Measurements from ENCODE around the gene RHEBL1.
"Not testable (repeated sequence)": the region's sequence is repeated elsewhere in the genome, so short reads cannot be mapped to it uniquely, and the experiment has no call there.

Gene RHEBL1

DNA sequence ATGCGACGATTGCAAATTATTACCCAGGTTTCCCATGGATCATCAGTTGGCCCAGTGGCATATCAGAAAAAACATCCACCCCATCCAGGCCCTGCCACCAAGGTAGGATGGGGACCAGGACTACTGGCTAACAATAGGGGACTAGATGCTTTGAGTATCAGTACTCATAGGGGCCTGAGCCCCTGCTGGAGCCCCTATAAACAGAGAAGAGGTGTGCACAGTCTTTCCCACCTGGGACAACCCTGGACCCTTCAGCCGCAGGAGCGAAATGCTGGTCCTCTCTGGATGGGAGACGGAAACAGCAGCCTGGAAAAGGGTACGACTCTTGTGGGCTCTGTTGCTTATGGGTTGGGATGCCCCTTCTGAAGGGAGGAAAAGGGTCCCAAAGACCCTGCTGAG lies 19.2 kb upstream of the RHEBL1 start:
- no peak for DNase-seq

DNA sequence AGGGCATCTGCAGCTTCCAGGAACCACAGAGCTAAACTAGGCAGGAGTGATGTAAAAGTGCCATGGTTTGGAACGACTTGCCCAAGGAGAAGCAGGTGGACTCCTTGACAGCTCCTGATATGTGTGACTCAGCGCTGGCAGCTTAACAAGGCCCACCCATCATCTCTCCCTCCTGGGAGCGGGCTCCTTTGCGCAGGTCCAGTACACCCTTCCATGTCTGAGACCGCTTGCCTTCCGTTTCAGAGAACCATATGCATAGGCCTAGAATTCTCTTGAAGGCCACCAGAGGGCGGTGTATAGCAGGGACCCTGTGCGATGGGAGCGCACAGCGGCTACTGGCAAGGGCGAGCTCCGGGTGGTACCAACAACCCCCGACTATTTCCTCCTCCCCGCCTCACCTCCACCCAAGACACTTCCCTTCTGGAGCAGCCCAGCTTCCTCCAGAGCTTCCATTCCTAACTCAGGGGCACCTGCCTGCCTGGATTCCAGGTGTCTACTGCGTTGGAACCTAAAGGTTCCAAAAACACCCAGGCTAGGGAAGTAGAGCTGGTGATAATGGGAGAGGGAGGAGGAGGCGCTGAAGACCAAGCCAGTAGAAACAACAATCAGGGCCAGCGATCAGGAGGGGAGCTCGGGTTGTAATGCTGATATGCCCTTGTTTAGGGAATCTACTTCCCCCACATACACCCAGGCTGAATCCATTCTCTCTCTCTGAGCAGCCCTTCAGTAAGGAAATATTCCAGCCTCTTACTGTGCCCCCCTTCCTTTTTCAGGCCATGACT lies 18.6 kb upstream of the RHEBL1 start:
- DNase-seq: peak; percentile 45

DNA sequence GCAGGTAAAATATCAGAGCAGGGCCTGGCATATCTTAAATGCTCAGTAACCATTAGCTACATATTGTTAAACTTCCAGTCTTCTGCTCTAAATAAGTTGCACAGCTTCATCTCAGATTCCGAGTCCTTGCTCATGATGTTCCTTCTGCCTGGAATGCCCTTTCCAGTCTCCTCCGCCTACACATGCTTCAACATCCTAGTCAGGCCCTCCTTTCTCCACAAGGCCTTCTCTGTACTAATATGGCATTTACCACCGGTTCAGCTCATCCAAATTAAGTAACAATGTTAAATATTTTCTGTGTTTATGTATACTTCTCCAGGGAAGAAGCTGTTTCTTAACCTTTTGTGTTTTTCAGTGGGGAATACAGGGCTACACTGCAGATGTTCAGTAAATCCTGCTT lies 16.3 kb upstream of the RHEBL1 start:
- DNase-seq: no peak

DNA sequence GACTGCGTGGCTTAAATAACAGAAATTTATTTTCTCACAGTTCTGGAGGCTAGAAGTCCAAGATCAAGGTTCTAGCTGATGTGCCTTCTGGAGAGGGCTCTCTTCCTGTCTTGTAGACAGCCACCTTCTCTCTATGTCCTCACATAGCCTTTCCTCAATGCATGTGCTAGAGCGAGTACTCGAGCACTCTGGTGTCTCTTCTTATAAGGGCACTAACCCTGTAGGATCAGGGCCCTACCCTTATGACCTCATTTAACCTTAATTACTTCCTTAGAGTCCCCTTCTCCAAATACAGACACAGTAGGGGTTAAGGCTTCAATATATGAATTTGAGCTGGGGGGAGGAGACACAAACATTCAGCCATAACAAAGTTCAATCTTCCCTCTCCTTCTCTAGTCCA lies 14.7 kb upstream of the RHEBL1 start:
- no peak for DNase-seq

DNA sequence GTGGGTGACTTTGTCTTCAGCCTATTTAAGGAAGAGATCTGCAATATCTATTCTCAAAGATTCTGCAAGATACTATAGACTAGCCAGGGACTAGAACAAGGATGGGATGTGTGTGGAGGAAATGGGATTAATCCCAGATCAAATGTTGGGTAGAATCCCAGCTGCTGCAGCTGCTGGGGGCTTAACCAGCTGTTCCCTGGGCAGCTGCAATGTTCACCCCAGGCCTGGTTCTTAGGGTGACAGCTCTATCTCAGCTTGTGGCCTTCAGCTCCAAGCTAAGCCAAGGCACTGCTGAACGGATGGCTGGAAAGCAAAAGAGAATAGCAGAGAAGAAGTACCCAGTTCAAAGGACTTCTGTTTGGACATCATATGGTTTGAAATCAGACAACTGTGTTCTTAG lies 10.0 kb upstream of the RHEBL1 start:
- DNase-seq: no peak

DNA sequence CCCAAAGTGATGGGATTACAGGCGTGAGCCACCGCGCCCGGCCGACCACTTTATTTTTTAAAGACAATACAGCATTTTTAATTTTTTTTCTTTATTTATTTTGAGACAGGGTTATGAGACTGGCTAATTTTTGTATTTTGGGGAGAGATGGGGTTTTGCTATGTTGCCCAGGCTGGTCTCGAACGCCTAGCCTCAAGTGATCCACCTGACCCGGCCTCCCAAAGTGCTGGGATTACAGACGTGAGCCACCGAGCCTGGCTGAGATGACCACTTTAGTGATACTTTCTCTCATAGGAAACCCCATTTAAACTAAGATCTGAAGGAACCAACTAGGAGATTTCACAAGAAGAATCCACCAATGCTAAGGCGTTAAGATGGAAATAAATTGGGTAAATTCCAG lies 1.2 kb upstream of the RHEBL1 start:
- no peak for DNase-seq

DNA sequence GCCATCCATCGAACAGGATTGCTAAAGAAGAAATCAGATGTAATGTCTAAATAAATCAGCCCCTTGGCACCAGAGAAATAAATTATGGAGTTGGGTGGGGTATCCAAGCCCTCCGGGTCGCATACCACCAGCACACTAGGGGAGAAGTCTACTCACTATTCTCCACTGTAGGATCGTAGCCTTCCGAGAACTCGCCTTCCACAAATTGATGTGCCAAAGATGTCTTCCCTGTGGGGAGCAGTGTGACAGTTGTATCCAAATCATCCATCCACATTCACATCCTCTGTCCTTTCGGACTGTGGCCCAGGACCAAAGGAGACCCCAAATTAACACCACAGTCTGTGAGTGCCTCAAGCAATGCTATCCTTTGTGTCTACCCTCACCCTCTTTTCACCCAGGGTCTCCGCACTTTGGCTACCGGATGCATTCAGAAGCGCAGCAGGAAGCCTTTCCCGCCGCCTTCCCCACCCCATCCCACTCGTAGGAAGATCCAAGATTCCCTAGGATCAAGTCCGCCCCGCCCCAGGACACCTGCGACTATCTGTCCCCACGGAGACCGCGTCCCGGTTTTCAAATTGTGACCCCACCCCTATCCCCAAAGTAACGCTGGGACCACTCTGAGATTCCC lies 786 bp downstream of the RHEBL1 start:
- DNase-seq: no peak

DNA sequence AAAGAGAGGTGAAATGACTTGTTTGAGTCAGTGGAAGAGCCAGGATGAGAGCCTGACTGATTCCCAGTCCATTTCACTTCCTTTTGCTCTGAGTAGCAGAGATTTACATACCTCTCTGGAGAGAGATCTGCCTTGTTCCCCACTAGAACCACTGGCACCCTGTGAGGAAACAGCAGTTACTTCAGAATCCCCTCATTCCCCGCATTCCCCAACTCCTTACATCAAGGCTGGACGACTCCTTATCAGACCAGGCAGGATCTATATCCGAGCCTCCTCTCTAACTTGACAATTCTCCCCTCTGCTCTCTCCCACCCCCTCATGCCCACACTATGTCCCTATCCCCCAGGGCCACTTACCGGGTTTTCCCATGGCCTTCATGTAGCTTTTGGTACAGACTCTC lies 3.7 kb downstream of the RHEBL1 start:
- no peak for DNase-seq

DNA sequence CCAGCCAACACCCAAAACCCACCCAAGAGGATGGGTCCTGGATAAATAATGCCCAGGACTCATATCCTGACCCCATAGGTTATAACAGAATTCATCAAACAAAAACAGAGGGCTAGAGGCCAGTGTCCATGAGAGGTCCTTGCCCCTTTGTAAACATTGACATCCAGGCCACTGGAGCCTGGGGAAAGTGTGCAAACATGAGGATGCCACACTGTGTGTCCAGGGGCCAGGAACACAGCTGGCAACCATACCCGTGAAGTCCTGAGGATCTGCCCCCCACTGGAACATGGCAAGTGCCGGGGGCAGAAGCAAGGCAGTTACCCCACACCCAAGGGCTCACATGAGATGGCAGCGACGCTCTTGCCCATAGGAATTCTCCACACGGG lies 5.0 kb downstream of the RHEBL1 start:
- DNase-seq: no peak

DNA sequence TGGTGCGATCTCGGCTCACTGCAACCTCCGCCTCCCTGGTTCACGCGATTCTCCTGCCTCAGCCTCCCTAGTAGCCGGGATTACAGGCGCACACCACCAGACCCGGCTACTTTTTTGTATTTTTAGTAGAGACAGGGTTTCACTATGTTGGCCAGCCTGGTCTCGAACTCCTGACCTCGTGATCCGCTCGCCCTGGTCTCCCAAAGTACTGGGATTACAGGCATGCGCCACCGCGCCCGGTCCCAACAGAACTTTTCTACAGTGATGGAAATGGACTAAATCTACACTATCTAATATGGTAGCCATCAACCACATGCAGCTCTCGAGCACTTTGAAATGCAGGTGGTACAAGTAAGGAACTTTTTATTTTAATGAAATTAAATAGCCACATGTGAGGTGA lies 7.9 kb downstream of the RHEBL1 start:
- not testable (repeated sequence) for DNase-seq

DNA sequence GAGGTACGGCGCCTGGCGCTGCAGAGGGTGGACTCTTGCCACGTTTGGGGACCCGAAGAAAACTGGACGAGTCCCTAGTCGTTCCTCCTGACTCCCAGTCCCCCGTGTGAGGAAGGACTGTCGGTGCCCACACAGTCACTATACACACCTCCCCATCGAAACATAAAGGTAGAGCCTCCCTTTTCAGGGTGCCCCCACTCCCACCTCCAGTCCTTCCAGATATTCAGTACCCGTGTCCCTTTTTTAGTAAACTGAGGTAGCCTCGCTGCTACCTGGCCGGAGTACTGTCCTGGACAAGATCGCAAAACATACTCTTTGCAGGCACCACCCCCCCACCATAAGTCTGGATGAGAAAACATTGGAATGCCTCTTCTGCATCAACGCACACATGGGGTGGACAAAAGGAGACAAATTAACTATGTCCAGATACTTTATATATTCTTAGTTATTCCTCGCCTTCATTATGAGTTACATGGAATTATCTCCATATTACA lies 8.6 kb downstream of the RHEBL1 start:
- no peak for DNase-seq

DNA sequence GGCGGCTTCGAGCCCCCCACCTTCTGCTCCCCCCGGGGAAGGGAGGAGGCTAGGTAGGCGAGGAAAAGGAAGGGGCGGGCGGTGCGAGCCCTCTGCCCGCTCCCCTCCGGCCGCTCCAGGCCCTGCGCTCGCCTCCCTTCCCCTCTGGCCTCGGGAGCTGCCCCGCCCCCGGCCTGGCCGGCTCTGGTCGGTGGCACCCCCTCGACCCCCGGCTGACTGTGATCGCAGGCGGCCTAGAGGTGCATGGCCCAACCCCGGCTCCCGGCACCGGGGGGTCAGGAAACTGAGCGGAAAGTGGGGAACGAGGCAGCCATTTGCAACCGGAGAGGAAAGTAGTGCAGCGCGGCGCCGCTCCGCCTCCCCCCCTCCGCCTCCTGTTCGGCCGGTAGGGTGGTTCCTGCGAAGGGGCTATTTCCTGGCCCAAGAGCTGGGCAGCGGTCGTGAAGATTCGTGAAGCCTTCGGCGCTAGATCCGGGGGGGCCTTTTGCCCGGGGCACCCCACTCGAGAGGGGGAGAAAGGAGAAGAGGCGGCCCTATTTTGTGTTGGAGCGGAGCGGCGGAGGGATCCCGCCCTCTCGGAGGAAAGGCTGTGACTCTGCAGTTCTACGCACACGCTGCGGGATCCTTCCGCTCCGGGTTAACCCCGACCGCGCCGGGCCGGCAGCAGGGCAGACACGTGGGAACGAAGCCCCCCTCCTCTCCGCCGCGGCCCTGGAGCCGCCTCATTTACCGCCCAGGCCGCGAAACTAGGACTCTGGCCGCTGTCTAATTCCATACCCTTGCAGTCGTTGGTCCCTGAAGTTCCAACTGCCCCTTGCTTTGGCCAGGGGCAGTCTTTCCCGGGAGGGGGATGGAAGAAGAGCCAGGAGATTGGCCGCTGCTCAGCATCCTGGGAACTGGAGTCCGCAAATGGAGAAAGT lies 9.3 kb downstream of the RHEBL1 start, which contains the start of gene KMT2D:
KMT2D (minus strand) TSS at position 558 of the 920 bp plus-strand sequence. CDS start 5,470 bp downstream, outside the sequence.
- peak; percentile 79 for DNase-seq

DNA sequence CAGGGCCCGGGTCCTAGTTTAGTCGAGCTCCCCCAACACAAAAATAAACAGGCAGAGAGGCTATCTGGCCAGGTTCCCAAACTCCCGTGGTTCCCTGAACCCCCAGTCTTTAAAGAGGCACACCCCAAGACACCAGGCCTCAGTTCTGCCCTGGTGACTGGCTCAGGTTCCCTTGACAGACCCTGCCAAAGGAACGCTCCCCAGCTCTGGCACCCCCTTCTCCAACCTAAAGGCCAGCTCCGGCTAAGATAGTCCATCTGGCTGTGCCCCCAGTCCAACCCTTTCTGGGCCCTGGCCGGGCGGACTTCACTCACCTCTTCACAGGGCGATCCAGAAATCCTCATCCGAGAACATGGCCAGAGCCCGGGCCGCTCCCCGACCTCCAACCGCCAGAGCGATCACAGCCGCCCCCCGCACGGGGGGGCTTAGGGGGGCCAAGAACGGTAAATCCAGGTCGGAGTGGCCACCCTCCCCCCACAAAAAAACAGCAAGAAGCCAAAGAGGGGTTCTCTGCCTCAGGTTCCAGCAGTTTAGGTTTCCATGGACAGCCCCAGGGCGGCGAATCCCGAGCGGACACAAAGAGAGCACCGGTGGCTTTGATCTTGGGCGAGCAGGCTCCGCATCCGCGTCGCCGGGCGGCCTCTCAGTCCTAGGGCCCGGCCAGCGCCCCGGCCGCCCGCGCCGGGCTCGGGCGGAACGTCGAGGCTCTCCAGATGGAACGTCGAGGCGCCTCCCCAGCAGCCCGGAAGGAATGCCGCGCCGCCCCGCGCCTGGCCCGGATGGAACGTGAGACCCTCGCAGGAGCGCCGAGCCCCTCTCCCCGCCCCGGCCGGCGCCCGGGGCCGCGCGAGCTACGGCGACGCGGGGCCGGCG lies 10.2 kb downstream of the RHEBL1 start:
- DNase-seq: no peak

DNA sequence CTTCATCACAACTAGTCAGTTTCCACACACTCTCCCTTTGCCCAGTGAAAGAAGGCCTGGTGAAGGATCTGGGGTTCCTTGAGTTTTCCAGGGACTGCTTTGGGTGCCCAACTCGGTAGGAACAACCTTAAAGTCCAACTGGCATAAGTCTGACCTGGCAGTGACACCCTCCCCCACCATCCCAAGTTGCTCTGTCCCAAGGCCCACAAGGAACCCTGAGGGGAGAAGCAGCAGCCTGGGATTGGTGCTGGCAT lies 10.8 kb downstream of the RHEBL1 start:
- no peak for DNase-seq

DNA sequence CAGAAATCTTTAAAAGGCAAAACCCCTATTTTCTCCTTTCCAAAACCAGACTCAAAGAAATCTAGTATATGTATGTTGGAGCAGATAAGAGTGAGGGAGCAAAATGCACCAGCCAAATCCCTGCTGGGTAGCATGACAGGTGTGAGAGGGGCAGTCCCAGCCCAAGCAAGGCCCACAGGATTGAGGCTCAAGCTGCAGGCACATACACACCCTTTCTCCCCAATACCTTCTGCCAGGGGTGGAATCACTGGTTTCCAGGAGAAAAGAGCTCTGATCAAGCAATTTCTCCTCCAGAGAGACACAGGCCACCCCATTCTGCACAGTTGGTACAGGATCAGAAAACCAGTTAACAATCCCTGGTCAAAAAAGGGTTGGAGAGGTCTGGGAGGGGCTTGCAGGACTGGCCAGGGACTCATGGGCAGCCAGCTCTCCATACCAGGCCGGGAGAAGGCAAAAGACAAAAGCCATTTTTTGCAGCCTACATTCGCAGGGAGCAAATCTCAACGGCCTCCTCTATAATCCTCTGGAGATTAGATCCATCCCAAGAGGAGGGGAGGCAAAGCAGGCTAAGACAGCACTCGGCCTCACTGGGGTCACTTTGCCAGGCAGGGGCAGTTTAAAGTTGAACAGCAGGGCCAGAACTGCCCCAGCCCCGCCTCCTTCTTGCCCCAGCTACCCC lies 11.3 kb downstream of the RHEBL1 start:
- no peak for DNase-seq

DNA sequence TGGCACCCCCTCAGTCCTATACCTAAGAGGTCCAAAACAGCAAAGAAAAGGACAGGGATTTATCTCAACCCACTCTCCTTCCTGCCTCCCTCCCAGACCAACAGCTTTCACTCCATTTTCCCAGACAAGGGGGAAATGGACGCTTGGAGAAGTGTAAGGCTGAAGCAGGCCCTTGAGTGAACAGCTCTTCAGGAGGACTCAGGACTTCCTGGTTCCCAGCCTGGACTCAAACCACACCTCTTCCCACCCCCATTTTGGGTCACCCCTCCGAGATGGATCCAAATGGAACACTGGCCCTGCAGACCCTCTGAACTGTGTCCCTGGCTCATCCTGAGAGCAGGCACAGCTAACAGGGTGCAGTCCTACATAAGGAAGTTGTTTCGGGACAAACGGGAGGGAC lies 11.9 kb downstream of the RHEBL1 start:
- DNase-seq: no peak

DNA sequence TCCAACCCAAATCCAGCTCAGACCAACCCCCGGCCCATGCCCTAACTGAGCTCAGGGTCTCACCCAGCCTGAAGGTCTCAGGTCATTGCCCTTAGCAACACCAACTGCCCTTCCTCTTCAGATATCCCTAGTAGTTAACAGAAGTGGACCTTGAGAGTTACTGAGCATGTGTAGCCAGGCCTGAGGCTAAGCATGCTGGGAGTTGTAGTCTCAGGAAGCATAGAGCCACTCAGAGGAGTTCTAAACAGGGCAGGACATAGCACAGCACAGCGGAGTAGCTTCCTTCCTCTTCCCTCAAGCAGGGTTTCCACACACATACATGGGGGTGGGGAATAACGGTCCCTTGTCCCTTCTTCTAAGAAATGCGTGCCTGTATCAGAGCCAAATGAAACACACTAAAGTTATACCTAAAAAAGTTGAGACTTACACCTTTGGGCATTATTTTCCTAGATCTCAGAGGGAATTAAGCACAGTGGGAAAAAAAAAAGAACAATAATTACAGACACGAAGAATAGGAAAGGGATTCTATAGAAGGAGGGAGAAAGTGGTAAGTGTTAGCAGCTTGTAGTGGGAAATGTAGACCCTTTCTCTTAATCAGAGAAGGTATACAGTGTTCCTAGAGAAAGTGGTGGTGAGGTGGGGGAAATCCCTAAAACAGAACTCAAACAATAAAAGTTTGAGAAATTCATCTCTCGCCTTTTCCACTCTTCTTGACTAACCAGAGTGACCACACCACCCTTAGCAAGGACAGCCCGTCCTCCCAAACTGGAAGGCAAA lies 13.6 kb downstream of the RHEBL1 start:
- DNase-seq: peak; percentile 27

DNA sequence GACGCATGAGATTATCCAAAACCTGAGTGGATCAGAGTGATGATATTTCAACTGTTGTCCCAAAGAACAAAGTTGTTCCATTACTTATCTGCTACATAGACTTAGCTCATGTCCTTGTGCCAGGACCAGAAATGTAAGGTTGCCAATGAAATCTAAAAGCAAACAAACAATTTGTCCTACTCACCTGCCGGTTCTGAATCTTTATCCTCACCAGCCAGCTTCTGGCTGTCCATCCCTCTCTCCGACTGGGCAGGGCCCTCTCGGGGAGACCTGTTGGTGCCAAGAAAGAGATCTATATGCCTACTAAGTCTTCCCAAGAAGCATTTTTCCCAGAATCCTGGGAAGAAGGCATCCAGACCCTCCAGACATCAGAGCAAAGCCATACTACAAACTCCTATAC lies 14.7 kb downstream of the RHEBL1 start:
- DNase-seq: no peak

DNA sequence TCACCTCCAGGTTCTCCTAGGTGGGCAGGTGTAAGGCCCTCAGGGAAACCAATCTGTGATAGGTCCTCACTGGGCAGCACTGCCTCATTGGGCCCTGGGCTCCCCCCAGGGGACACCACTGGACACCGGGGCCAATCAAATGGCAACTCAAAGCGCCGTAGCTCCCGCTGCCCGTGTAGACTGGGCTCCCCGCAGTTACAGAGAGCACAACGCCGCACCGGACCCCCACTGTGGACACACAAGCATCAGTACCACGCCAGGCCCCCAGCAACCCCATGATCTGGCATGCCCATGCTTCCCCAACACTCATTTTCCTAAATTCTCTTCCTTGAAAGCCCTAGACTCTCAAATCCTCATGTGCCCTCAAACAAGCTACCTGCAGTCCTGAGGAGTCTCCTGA lies 15.3 kb downstream of the RHEBL1 start:
- no peak for DNase-seq

DNA sequence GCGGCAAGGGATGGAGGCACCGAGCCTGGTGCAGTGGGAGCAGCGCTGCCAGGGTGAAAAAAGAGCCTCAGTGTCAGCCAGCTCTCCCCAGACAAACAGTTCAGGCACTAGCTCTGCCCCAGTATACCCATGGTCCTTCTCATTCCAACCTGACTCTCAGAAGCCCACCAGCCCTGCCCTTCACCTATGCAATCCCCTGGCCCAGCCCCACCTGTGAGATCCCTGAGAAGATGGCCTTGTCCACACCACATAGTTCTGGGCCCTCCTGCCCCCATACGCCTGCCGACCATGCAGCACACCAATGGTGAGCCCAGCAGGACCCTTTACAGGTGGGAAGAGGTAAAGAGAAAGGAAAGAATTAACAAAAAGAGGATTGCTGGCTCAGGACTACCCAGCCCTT lies 15.7 kb downstream of the RHEBL1 start:
- no peak for DNase-seq

Measured in effector CD8-positive, alpha-beta T cell (primary cell).